H9 (cell line): ENCODE results near the gene PXK. TPM values are rescaled to one million over a fixed set of nuclear protein-coding genes. Genes with fewer than 3 reads are reported as not detected.
A peak's percentile ranks its signal among the peaks of the same experiment; 100 is the strongest.

ENCODE experiments used
- DNase-seq: peaks from one replicate; pipeline ENCODE4 v3.0.0-alpha.2; 2017
- H2AFZ ChIP-seq: one replicate; pipeline ENCODE4 v1.6.1; 2013; ENCODE audit warnings: mild to moderate bottlenecking, low read length, control low read depth, moderate library complexity
- H2AK5ac ChIP-seq: 2 replicates; pipeline ENCODE4 v1.6.1; 2013; ENCODE audit warnings: low read length, control low read depth, mixed read lengths; ENCODE audit not compliant: insufficient read length
- H2BK120ac ChIP-seq: one replicate; pipeline ENCODE4 v1.6.1; 2013; ENCODE audit warnings: low read depth, mild to moderate bottlenecking, low read length, control low read depth, inconsistent platforms; ENCODE audit not compliant: poor library complexity, severe bottlenecking
- H2BK12ac ChIP-seq: 2 replicates; pipeline ENCODE4 v1.6.1; 2013; ENCODE audit warnings: low read length, control low read depth, mixed read lengths, low read depth; ENCODE audit not compliant: insufficient read length
- H2BK15ac ChIP-seq: 2 replicates; pipeline ENCODE4 v1.6.1; 2013; ENCODE audit warnings: low read depth, low read length, control low read depth
- H2BK20ac ChIP-seq: one replicate; pipeline ENCODE4 v1.6.1; 2013; ENCODE audit warnings: low read depth, mild to moderate bottlenecking, low read length, control low read depth, inconsistent platforms; ENCODE audit not compliant: poor library complexity, severe bottlenecking
- H2BK5ac ChIP-seq: 2 replicates; pipeline ENCODE4 v1.6.1; 2013; ENCODE audit warnings: low read length, control low read depth, mixed read lengths; ENCODE audit not compliant: insufficient read length
- H3K14ac ChIP-seq: 2 replicates; pipeline ENCODE4 v1.6.1; 2013; ENCODE audit warnings: low read length, control low read depth; ENCODE audit not compliant: insufficient read depth
- H3K18ac ChIP-seq: 2 replicates; pipeline ENCODE4 v1.6.1; 2013; ENCODE audit warnings: low read depth, mild to moderate bottlenecking, mixed read lengths, low read length, control low read depth; ENCODE audit not compliant: insufficient read length
- H3K23ac ChIP-seq: 2 replicates; pipeline ENCODE4 v1.6.1; 2013; ENCODE audit warnings: low read length, control low read depth, mixed read lengths, low read depth; ENCODE audit not compliant: insufficient read length
- H3K23me2 ChIP-seq: 2 replicates; pipeline ENCODE4 v1.6.1; 2013; ENCODE audit warnings: low read depth, mild to moderate bottlenecking, mixed read lengths, low read length, control low read depth; ENCODE audit not compliant: insufficient read length, poor library complexity, severe bottlenecking
- H3K27ac ChIP-seq: 2 replicates; pipeline ENCODE4 v1.5.1; 2013; ENCODE audit warnings: low read length, control low read depth, mixed read lengths, low read depth; ENCODE audit not compliant: insufficient read length
- H3K27me3 ChIP-seq: 2 replicates; pipeline ENCODE4 v1.6.1; 2013; ENCODE audit warnings: low read length, control low read depth, inconsistent platforms; ENCODE audit not compliant: insufficient read depth
- H3K4ac ChIP-seq: 2 replicates; pipeline ENCODE4 v1.6.1; 2013; ENCODE audit warnings: low read depth, mild to moderate bottlenecking, control low read depth, inconsistent platforms, low read length, moderate library complexity
- H3K4me1 ChIP-seq: 2 replicates; pipeline ENCODE4 v1.6.1; 2013; ENCODE audit warnings: low read length, control low read depth, inconsistent platforms; ENCODE audit not compliant: insufficient read depth
- H3K4me2 ChIP-seq: 2 replicates; pipeline ENCODE4 v1.6.1; 2013; ENCODE audit warnings: low read length, control low read depth, mixed read lengths; ENCODE audit not compliant: insufficient read length, insufficient read depth
- H3K56ac ChIP-seq: 2 replicates; pipeline ENCODE4 v1.6.1; 2013; ENCODE audit warnings: low read depth, mild to moderate bottlenecking, mixed read lengths, low read length, control low read depth; ENCODE audit not compliant: insufficient read length
- H3K79me1 ChIP-seq: 2 replicates; pipeline ENCODE4 v1.6.1; 2013; ENCODE audit warnings: low read depth, mild to moderate bottlenecking, moderate library complexity, low read length, control low read depth, inconsistent platforms; ENCODE audit not compliant: insufficient read depth, poor library complexity, severe bottlenecking
- H3K79me2 ChIP-seq: 2 replicates; pipeline ENCODE4 v1.6.1; 2013; ENCODE audit warnings: low read length, control low read depth, inconsistent platforms; ENCODE audit not compliant: insufficient read depth
- H3K9ac ChIP-seq: 2 replicates; pipeline ENCODE4 v1.6.1; 2013; ENCODE audit warnings: low read length, control low read depth, mixed read lengths; ENCODE audit not compliant: insufficient read length; ENCODE audit errors: extremely low read depth
- H3K9me3 ChIP-seq: one replicate; pipeline ENCODE4 v1.6.1; 2013; ENCODE audit warnings: low read depth, low read length, inconsistent platforms; ENCODE audit not compliant: control insufficient read depth
- H3T11ph ChIP-seq: one replicate; pipeline ENCODE4 v1.6.1; 2013; ENCODE audit warnings: mild to moderate bottlenecking, low read length, control low read depth, inconsistent platforms
- H4K20me1 ChIP-seq: one replicate; pipeline ENCODE4 v1.6.1; 2013; ENCODE audit not compliant: control insufficient read depth, insufficient read length, insufficient read depth
- H4K5ac ChIP-seq: 2 replicates; pipeline ENCODE4 v1.6.1; 2013; ENCODE audit warnings: low read depth, mild to moderate bottlenecking, mixed read lengths, low read length, control low read depth; ENCODE audit not compliant: insufficient read length
- H4K8ac ChIP-seq: replicated peaks from 2 replicates; pipeline ENCODE4 v1.6.1; 2013; ENCODE audit warnings: low read length, control low read depth, mixed read lengths, low read depth; ENCODE audit not compliant: insufficient read length
- H4K91ac ChIP-seq: 2 replicates; pipeline ENCODE4 v1.6.1; 2013; ENCODE audit warnings: low read depth, mild to moderate bottlenecking, moderate library complexity, mixed read lengths, low read length, control low read depth; ENCODE audit not compliant: insufficient read length
- H3K27ac Mint-ChIP-seq, 3 experiments: 2 replicates in 2 of 3; 3 replicates in 1 of 3; pipeline ENCODE4 v1.8.0; 2020 to 2021; ENCODE audit warnings: mixed read lengths in 3 of 3, mild to moderate bottlenecking in 1 of 3, moderate library complexity in 1 of 3
- H3K27me3 Mint-ChIP-seq: 2 replicates; pipeline ENCODE4 v1.8.0; 2021; ENCODE audit warnings: low read depth, mild to moderate bottlenecking, moderate library complexity, mixed read lengths
- H3K36me3 Mint-ChIP-seq, 3 experiments: 2 replicates in 2 of 3; 3 replicates in 1 of 3; pipeline ENCODE4 v1.8.0; 2020 to 2021; ENCODE audit warnings: low read depth in 3 of 3, mixed read lengths in 3 of 3; ENCODE audit not compliant: insufficient read depth in 1 of 3
- H3K4me1 Mint-ChIP-seq, 2 experiments: 2 replicates each; pipeline ENCODE4 v1.8.0; 2020; ENCODE audit warnings: mixed read lengths in 2 of 2
- H3K4me3 Mint-ChIP-seq, 2 experiments: 2 replicates in 1 of 2; 3 replicates in 1 of 2; pipeline ENCODE4 v1.8.0; 2020 to 2021; ENCODE audit warnings: mild to moderate bottlenecking in 2 of 2, mixed read lengths in 2 of 2, moderate library complexity in 1 of 2
- H3K9me3 Mint-ChIP-seq, 2 experiments: 2 replicates in 1 of 2; 3 replicates in 1 of 2; pipeline ENCODE4 v1.8.0; 2020; ENCODE audit warnings: mild to moderate bottlenecking in 2 of 2, mixed read lengths in 2 of 2, moderate library complexity in 1 of 2
- CTCF ChIP-seq: fragments of 200-600 bp; sonication (generic); conservative IDR thresholded peaks from 3 replicates; pipeline ENCODE4 v1.8.0; 2021; ENCODE audit warnings: antibody characterized with exemption, mild to moderate bottlenecking
- WGBS: extraction: QIAGEN DNeasy Blood & Tissue Kit; methylation state at CpG from one replicate; pipeline ENCODE4 v1.1.7; 2013; ENCODE audit warnings: missing lambda C conversion rate, low lambda C conversion rate, mixed read lengths; ENCODE audit not compliant: insufficient read length; ENCODE audit errors: extremely low coverage; 5-methylcytosine and 5-hydroxymethylcytosine counted together
- total RNA-seq: library from RNA; stranded (reverse); gene quantifications from 2 replicates; pipeline ENCODE4 v1.2.1, GENCODE V29; 2021

PXK gene
- total RNA-seq, 1 experiment from 2014 or later: 3.3 TPM

- H4K5ac ChIP-seq: no peak overlapping the region
- H2BK120ac ChIP-seq: no peak overlapping the region
- H3K27ac ChIP-seq: no peak overlapping the region
- H3K79me2 ChIP-seq: no peaks in the 10 kb centered on the region
- no peak overlapping the region for H4K8ac ChIP-seq
- no peak overlapping the region for H2AFZ ChIP-seq
- no peaks in the 10 kb centered on the region for H3K9me3 ChIP-seq
- no peak overlapping the region for H2BK5ac ChIP-seq
- no peak overlapping the region for H2BK15ac ChIP-seq
- no peak overlapping the region for H3T11ph ChIP-seq
- no peak overlapping the region for H3K4ac ChIP-seq
- no peaks in the 10 kb centered on the region for H4K20me1 ChIP-seq
- Mint-ChIP-seq H3K9me3 (no peaks in the 10 kb centered on the region), H3K4me1 (peaks cover 24 to 25% of the 10 kb centered on the region in 2 experiments), H3K27me3 (no peaks in the 10 kb centered on the region; the same call in 1 of the 2 replicates), H3K36me3 (no peaks in the 10 kb centered on the region; a peak in 1 of 7 replicates), H3K27ac (peak overlapping the region in 1 of 3 experiments; percentile 7; a peak in 3 of 7 replicates), H3K4me3 (no peak overlapping the region)
- H2BK12ac ChIP-seq: no peak overlapping the region
- no CpG with 5 or more reads among the region's 3 CpGs for WGBS
- H3K79me1 ChIP-seq: no peaks in the 10 kb centered on the region
- H3K27me3 ChIP-seq: no peaks in the 10 kb centered on the region
- no peak overlapping the region for H3K9ac ChIP-seq
- H4K91ac ChIP-seq: no peak overlapping the region
- no peak overlapping the region for H3K18ac ChIP-seq
- H3K23me2 ChIP-seq: no peaks in the 10 kb centered on the region
- no peak overlapping the region for H3K56ac ChIP-seq
- no peak overlapping the region for H3K14ac ChIP-seq
- H3K4me1 ChIP-seq: peaks cover 4% of the 10 kb centered on the region; the same call in 1 of the 2 replicates
- no peak overlapping the region for H2AK5ac ChIP-seq
- no peak overlapping the region for H3K23ac ChIP-seq
- no peak overlapping the region for H3K4me2 ChIP-seq
- H2BK20ac ChIP-seq: no peak overlapping the region
- no peak for DNase-seq
- no peak for TF ChIP-seq CTCF
These were observed 51.8 kb downstream of the PXK start for GRCh38 chr3:58384381-58385090.
